Measurements from ENCODE around the gene LCN2. TPM values are rescaled to one million over a fixed set of nuclear protein-coding genes. Genes with fewer than 3 reads are reported as not detected.

Gene LCN2
- total and polyA plus RNA-seq, 10 of the 15 experiments (the other 5 are each of a cell fraction or from before 2014, with no cell fraction given) = not detected

GRCh38 chr9:128099932-128100491 is 49.2 kb upstream of the LCN2 start:
- no peaks in the 10 kb centered on the region for H4K20me1 ChIP-seq (ENCODE audit: control insufficient read depth, insufficient read depth)

DNA sequence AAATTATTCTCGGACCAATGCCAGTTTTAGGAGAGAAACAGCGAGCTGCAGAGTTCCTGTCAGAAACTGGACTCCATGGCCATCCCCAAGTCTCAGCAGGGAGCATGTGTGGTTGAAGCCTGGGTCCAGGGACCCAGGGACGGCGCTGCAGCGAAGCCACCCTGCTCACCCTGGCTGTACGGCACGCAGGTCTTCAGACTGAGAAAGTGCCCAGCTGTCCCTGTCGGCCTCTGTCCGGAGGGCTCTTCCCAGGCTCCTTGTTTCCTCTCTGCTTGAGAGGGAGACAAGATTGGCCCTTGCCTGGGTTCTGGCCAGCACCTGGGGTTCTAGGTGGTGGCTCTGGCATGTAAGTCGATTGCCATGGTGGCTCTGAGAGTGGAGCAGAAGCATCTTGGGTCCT is 48.7 kb upstream of the LCN2 start:
- no peaks in the 10 kb centered on the region for H3K27me3 ChIP-seq (replicated peaks in 1 of 2; ENCODE audit: control insufficient read depth in 2 of 2, insufficient read depth in 2 of 2, low read length in 1 of 2)
- ATAC-seq = no peak
- TF ChIP-seq RCOR1 (conservative IDR thresholded peaks at IDR 0.05; ENCODE audit: low read depth, low read length) (no peak), BCL3 (IDR thresholded peaks at IDR 0.05; ENCODE audit: borderline replicate concordance, insufficient read depth, low read depth, low read length, poor library complexity, severe bottlenecking) (no peak), IKZF1 (conservative IDR thresholded peaks at IDR 0.05) (no peak), CHD1 (IDR thresholded peaks at IDR 0.05; ENCODE audit: low read depth, low read length) (no peak), ZSCAN29 (IDR thresholded peaks at IDR 0.05) (no peak), NR2F1 (conservative IDR thresholded peaks at IDR 0.05) (no peak), SIN3A (IDR thresholded peaks at IDR 0.05; ENCODE audit: low read depth, low read length) (no peak), IRF4 (IDR thresholded peaks at IDR 0.05; ENCODE audit: low read depth, low read length) (no peak), E2F8 (IDR thresholded peaks at IDR 0.05; ENCODE audit: low read depth, partially characterized antibody) (no peak), POU2F2 (IDR thresholded peaks at IDR 0.05; ENCODE audit: borderline replicate concordance, low read depth, low read length) (no peak)
- TF ChIP-seq, protein P1, sequence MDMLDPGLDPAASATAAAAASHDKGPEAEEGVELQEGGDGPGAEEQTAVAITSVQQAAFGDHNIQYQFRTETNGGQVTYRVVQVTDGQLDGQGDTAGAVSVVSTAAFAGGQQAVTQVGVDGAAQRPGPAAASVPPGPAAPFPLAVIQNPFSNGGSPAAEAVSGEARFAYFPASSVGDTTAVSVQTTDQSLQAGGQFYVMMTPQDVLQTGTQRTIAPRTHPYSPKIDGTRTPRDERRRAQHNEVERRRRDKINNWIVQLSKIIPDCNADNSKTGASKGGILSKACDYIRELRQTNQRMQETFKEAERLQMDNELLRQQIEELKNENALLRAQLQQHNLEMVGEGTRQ (IDR thresholded peaks at IDR 0.05; ENCODE audit: borderline replicate concordance, low read depth, low read length) = no peak
- H3K27ac ChIP-seq (ENCODE audit: control insufficient read depth, insufficient read depth) = no peak overlapping the region
- in situ Hi-C loops (cut with MboI) = no loop called here
- no peaks in the 10 kb centered on the region for H4K20me1 ChIP-seq (ENCODE audit: control insufficient read depth, insufficient read depth)
- no peaks in the 10 kb centered on the region for H3K9me3 ChIP-seq (replicated peaks; ENCODE audit: control insufficient read depth, insufficient read depth, low read length)
- BruUV-seq (replicated peaks) = no TSS peak
- H3K4me1 ChIP-seq (ENCODE audit: control insufficient read depth, insufficient read depth, low read length) = no peaks in the 10 kb centered on the region
- H3K4me3 ChIP-seq = no peak overlapping the region
- no peak overlapping the region for H3K4me2 ChIP-seq (ENCODE audit: control insufficient read depth, insufficient read depth)
- intact Hi-C loops (cut with micrococcal nuclease; ENCODE audit: unreplicated experiment) = no loop called here
- no peak for FAIRE-seq
- RAD21 ChIA-PET (ENCODE audit: unreplicated experiment) = no interaction called here
- CTCF ChIA-PET = interaction anchor here (1.0 to 1.4 kb wide), 3 partner anchors 15 to 157 kb away, joined by 3 to 5 read pairs (median 5); no protein-coding TSS in a partner anchor
- no peak overlapping the region for H2AFZ ChIP-seq (ENCODE audit: control insufficient read depth, low read depth, low read length)
- peaks cover 16% of the 10 kb centered on the region for H3K79me2 ChIP-seq (ENCODE audit: control insufficient read depth, insufficient read depth, low read length)
- 97% methylated on average over 10 of the region's 10 CpGs for WGBS (ENCODE audit: insufficient coverage, insufficient replicate concordance, low lambda C conversion rate, missing lambda C conversion rate)
- DNase-seq (ENCODE audit: low read depth, low spot score) = no peak
- H3K9ac ChIP-seq (ENCODE audit: control insufficient read depth, insufficient read depth, low read length) = no peak overlapping the region
- peaks cover 21 to 28% of the 10 kb centered on the region in 2 experiments; a peak in 3 of 4 replicates for H3K36me3 ChIP-seq (ENCODE audit: control insufficient read depth in 2 of 2, insufficient read depth in 2 of 2, low read length in 1 of 2)
- SMC1A ChIA-PET (ENCODE audit: uncharacterized antibody, unreplicated experiment) = no interaction called here
- POLR2A ChIA-PET = no interaction called here

More at GRCh38 chr9:128099932-128100491, 49.2 kb upstream of the LCN2 start:
- Histone ChIP-seq H3K9ac (ENCODE audit: control insufficient read depth, insufficient read depth, low read length) (no peak overlapping the region), H2AFZ (ENCODE audit: control insufficient read depth, low read depth, low read length) (no peak overlapping the region), H3K4me1 (ENCODE audit: control insufficient read depth, insufficient read depth, low read length) (peaks cover 2% of the 10 kb centered on the region), H3K27me3 (replicated peaks in 1 of 2; ENCODE audit: control insufficient read depth in 2 of 2, insufficient read depth in 2 of 2, low read length in 1 of 2) (no peaks in the 10 kb centered on the region), H3K79me2 (ENCODE audit: control insufficient read depth, insufficient read depth, low read length) (peaks cover 18% of the 10 kb centered on the region), H3K27ac (ENCODE audit: control insufficient read depth, insufficient read depth) (no peak overlapping the region), H3K36me3 (ENCODE audit: control insufficient read depth in 2 of 2, insufficient read depth in 2 of 2, low read length in 1 of 2) (peaks cover 24 to 26% of the 10 kb centered on the region in 2 experiments; a peak in 3 of 4 replicates), H3K9me3 (replicated peaks; ENCODE audit: control insufficient read depth, insufficient read depth, low read length) (no peaks in the 10 kb centered on the region), H3K4me2 (ENCODE audit: control insufficient read depth, insufficient read depth) (no peak overlapping the region), H3K4me3 (no peak overlapping the region)
- ATAC-seq (no peak), FAIRE-seq (no peak), DNase-seq (ENCODE audit: low read depth, low spot score) (no peak)
- TF ChIP-seq YBX1 (IDR thresholded peaks at IDR 0.05) = no peak
- no peak for TF ChIP-seq ESRRA (IDR thresholded peaks at IDR 0.05; ENCODE audit: low read length)
- in situ Hi-C loops (cut with MboI) (no loop called here), intact Hi-C loops (cut with micrococcal nuclease; ENCODE audit: unreplicated experiment) (no loop called here)
- ChIA-PET POLR2A (interaction anchor here (0.6 kb wide), 1 partner anchor 329 kb away, joined by 3 read pairs; no protein-coding TSS in a partner anchor), RAD21 (ENCODE audit: unreplicated experiment) (interaction anchor here (1.2 kb wide), 1 partner anchor 33 kb away, joined by 3 read pairs; the partner anchor contains the start of genes NAIF1 and SLC25A25), CTCF (interaction anchor here (1.4 kb wide), 2 partner anchors 25 to 156 kb away, joined by 5 read pairs; no protein-coding TSS in a partner anchor), SMC1A (ENCODE audit: uncharacterized antibody, unreplicated experiment) (interaction anchor here (1.1 to 1.3 kb wide), 2 partner anchors 9 to 145 kb away, joined by 4 read pairs; no protein-coding TSS in a partner anchor)
- BruUV-seq (replicated peaks) = no TSS peak
- WGBS (ENCODE audit: insufficient coverage, insufficient replicate concordance, low lambda C conversion rate, missing lambda C conversion rate) = 87% methylated on average over 16 of the region's 16 CpGs

Data from GM12878 (cell line).